IPS-18c (cell line): Measurements from ENCODE around the gene GDF10.

Experiments
- H3K4me3 ChIP-seq: 2 replicates; pipeline ENCODE4 v1.7.0; 2013; ENCODE audit warnings: low read depth, mild to moderate bottlenecking, low read length, moderate library complexity; ENCODE audit not compliant: insufficient read depth
- H3K9me3 ChIP-seq: one replicate; pipeline ENCODE4 v1.6.1; 2013; ENCODE audit warnings: mild to moderate bottlenecking, low read length, moderate library complexity; ENCODE audit not compliant: control insufficient read depth, insufficient read depth

GDF10 gene

DNA sequence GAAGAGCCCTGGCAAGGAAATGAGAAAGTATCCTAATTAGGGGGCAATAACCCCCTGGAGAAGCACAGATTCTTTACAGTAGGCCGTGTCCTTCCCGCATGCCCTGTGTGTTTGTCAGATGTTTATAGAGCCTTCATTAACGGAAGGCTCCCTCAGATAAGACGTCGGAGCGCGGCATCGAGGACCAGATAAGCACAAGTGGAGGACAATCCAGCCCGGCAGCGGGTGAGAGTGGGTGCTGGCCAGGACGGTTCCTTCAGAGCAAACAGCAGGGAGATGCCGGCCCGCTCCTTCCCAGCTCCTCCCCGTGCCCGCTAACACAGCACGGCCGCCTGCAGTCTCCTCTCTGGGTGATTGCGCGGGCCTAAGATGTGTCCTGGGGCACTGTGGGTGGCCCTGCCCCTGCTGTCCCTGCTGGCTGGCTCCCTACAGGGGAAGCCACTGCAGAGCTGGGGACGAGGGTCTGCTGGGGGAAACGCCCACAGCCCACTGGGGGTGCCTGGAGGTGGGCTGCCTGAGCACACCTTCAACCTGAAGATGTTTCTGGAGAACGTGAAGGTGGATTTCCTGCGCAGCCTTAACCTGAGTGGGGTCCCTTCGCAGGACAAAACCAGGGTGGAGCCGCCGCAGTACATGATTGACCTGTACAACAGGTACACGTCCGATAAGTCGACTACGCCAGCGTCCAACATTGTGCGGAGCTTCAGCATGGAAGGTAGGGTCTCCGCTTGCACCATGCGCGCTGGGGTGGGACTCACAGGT, 22.5 kb downstream of the GDF10 start, which contains the start of gene GDF2:
GDF2 (plus strand) TSS at position 155 of the 762 bp plus-strand sequence; CDS start at position 370, 215 bp downstream.
- no peaks in the 10 kb centered on the region for H3K9me3 ChIP-seq
- no peak within 1 kb of the TSS for H3K4me3 ChIP-seq

DNA sequence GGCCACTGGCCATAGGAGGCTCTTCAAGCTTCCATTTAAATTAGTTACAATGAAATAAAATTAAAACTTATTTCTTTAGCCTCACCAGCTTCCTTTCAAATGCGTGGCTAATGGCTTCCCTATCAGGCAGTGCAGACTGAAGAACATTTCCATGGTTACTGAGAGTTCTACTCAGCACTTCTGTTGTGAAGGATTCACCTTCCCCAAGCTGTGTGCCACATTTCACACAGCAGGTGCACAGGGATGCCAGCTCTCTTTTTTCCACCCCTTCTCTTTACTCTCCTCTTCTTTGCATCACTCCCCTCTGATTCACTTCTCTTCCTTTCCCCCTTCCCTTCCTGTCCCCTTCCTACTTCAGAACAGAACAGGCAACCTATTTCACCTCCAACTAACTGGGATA, 23.1 kb downstream of the GDF10 start:
- H3K9me3 ChIP-seq, result no peaks in the 10 kb centered on the region

DNA sequence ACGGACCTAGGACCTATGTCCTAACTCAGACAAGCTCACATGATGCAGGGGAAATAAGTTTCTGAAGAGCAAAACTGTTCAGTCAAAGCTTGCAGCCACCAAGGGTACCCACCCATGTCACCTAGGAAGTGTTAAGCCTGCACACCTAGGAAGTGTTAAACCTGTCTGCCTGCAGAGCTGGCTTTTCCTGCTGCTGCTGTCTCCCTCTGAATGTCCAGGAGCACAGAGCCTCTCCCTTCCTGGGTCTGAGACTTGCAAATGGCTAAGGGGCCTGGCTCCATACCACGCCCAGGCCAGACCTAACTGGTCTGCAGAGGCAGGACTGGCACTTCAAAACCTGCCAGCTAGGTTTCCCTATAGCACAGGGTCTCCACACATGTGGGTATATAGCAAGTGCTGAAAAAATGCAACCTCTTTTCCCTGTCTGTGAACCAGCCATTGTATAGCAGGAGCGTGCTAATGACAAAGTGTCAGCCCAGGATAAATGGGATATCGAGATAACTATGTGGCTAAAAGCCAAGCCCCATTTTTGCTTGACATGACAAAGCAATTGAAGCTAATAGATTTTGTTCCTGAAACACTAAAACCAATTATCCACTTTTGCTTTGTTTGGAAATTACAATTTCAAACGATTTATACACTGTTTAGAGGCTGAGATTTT, 23.8 kb downstream of the GDF10 start:
- no peaks in the 10 kb centered on the region for H3K9me3 ChIP-seq
- no peak overlapping the region for H3K4me3 ChIP-seq

More for the DNA sequence above, 23.1 kb downstream of the GDF10 start:
- no peak overlapping the region for H3K4me3 ChIP-seq

DNA sequence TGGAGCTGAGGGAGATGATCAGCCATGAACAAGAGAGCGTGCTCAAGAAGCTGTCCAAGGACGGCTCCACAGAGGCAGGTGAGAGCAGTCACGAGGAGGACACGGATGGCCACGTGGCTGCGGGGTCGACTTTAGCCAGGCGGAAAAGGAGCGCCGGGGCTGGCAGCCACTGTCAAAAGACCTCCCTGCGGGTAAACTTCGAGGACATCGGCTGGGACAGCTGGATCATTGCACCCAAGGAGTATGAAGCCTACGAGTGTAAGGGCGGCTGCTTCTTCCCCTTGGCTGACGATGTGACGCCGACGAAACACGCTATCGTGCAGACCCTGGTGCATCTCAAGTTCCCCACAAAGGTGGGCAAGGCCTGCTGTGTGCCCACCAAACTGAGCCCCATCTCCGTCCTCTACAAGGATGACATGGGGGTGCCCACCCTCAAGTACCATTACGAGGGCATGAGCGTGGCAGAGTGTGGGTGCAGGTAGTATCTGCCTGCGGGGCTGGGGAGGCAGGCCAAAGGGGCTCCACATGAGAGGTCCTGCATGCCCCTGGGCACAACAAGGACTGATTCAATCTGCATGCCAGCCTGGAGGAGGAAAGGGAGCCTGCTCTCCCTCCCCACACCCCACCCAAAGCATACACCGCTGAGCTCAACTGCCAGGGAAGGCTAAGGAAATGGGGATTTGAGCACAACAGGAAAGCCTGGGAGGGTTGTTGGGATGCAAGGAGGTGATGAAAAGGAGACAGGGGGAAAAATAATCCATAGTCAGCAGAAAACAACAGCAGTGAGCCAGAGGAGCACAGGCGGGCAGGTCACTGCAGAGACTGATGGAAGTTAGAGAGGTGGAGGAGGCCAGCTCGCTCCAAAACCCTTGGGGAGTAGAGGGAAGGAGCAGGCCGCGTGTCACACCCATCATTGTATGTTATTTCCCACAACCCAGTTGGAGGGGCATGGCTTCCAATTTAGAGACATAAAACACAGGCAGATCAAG, 25.6 kb downstream of the GDF10 start:
- Histone ChIP-seq H3K9me3 (no peaks in the 10 kb centered on the region), H3K4me3 (no peak overlapping the region)

DNA sequence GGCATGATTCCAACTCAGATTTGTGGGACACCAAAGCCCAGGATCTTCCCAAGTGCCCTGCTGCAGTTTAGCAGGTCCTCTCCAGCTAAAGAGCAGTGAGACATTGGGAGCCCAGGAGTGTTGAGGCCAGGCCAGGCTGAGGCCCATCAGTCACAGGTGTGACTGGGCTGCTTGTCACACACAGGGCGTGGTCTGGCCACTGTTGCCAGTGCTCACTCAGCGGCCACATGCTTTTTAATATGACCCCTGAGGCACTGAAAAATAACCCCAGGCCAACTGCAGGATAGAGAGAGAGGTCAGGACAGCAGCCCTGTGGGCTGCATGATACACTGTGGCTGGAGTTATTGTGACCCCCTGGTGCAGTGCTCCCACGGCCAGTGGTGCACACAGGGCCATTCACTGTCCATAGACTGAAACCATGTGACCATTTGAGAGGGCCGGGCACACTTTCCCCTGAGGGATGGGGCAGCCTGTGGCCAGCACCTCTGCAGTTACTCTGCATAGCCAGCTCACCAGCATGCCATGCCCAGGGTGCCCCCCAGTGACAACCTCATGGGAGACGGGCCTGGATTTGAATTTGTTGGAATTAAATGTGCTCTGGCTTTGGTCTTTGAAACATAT, 26.4 kb downstream of the GDF10 start:
- Histone ChIP-seq H3K4me3 (no peak overlapping the region), H3K9me3 (no peaks in the 10 kb centered on the region)

DNA sequence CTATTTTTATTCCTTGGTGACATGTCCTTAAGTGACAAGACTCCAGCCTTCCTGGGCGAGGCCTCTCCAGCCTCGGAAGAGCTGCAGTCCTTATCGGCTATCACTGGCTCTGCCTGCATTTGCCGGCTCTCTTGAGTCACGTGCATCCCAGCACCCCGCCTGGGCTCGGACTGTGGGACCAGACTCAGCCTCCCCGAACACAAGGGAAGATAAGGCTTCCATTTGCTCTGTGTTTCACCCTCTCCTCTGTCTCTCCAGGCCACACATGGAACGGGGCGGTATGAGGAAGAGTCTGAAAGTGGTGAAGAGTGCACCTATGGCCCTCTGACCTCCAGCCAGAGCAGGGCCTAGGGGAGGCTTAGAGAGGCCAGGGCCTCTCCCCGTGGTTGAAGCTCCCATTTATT, 26.9 kb downstream of the GDF10 start:
- H3K4me3 ChIP-seq, result no peak overlapping the region
- no peaks in the 10 kb centered on the region for H3K9me3 ChIP-seq

DNA sequence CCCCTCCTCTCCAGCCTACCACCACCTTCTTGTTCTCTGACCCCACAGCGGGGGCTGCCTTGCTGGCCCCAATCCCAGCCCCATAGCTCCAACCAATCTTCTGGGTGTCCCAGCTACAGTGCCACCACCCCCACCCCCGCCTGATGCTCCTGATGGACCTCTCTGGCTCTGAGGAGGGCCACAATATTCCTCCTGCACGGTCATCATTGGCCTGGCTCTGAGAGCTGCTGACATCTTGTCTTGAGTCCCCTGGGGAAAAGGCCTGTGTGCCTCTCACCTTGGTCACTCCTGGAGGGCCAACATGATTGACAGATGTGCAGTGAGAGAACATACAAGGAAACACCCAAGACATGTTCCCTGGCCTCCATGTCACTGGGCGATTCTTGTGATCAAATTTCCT, 29.9 kb downstream of the GDF10 start:
- Histone ChIP-seq H3K4me3 (no peak overlapping the region), H3K9me3 (no peaks in the 10 kb centered on the region)

DNA sequence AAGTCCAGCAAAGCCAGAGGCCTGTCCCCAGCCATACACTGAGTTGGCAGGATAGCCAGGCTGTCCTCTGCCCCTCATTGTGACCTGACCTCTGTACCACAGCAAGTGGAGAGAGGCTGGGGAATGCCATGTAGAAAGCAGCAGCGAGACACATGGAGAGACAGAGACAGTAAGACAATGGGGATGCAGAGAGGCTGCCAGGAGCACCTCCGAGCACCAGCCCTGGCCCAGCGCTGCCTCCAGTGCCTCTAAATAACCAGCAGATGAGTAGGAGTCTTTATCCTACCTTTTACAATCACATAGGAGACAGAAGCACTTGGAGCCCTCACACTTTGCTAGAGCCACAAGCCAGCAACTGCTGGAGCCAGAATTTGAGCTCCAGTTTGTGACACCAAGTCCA, 30.4 kb downstream of the GDF10 start:
- H3K4me3 ChIP-seq, result no peak overlapping the region
- H3K9me3 ChIP-seq, result no peaks in the 10 kb centered on the region

DNA sequence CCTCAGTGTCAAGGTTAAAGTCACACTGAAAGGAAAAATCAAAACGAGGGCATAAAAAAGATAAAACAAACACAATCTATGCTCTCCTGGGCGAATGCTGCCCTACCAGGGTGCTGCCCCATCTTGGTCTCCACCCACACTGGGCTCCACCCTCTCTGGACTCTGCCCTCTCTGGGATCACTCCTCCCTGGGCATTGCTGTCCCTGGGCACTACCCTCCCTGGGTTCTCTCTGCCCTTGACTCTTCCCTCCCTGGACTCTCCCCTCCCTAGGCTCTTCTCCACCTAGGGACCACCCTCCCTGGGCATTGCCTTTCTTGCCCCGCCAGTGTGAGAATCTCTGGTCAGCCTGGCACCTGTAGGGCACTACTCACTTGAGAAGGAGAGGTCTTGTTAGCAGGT, 30.8 kb downstream of the GDF10 start:
- Histone ChIP-seq H3K9me3 (no peaks in the 10 kb centered on the region), H3K4me3 (no peak overlapping the region)

DNA sequence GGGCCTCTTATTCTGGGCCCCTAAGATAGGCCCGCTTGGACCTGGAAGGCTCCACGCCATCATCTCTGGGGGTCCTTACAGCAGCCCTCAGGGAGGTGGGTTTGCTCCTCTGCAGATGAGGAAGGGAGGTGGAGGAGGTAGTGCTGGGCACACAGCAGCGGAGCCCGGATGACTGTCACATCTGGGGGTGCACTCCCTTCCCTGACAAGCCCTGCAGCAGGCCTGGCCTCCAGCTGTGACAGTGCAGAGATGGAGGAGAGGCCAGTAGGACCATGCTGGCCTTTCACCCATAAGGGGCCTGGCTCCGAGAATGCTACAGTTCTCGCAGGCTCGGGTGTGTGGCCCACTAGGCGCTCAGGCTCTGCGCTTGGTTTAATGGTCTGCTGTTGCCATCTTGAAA, 31.5 kb downstream of the GDF10 start:
- no peaks in the 10 kb centered on the region for H3K9me3 ChIP-seq
- H3K4me3 ChIP-seq, result no peak overlapping the region

DNA sequence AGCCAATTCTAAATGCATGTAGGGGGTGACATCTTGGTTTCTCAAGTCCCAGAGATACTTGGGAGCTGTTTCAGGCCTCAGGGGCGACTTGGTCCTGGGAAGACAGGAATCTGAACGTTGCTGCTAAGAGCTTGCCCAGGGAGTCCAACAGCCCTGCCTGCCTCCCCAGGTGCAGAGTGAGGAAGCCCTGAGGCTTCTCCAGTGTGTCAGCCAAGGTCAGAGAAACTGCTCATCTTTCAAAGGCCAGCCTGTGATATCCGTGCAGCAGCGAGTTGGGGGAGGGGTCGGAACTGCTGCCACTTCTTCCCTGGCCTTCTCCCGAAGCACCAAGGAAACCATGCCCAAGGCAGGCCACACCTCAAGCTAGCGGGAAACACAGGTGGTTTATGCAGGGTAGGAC, 32.0 kb downstream of the GDF10 start:
- Histone ChIP-seq H3K4me3 (no peak overlapping the region), H3K9me3 (no peaks in the 10 kb centered on the region)

DNA sequence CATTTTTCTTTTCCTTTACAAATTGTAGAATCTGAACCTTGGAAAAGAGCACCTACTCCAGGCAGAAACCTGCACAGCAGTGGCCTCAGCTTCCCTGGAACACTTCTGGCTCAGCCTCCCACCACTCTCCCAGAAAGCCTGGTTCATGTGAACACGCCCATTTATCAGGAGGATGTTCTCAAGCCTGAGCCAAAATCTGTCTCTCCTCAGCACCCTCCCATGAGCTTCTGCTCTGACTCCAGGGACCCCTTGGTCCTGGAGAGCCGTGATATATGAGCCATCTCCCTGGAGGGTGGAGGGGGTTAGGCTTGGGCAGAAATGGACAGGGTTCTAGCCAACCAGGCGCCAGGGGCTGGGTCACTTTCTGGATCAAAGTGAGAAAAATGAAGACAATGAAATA, 32.4 kb downstream of the GDF10 start:
- Histone ChIP-seq H3K4me3 (no peak overlapping the region), H3K9me3 (no peaks in the 10 kb centered on the region)

DNA sequence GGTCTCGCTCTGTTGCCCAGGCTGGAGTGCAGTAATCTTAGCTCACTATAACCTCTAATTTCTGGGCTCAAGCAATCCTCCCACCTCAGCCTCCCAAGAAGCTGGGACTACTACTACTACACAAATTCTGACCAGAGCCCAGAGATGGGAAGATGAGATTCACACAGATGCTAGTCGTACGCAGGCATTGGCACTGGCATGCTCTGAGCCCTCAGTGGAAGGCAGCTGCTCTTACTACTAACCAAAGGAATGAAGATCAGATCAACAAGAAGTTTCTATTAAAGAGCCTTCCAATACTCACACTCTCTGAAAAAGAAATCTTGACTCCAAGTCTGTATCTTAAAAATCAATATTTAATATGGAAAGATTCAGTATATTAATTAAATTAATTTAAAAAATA, 32.9 kb downstream of the GDF10 start:
- no peak overlapping the region for H3K4me3 ChIP-seq
- no peaks in the 10 kb centered on the region for H3K9me3 ChIP-seq

DNA sequence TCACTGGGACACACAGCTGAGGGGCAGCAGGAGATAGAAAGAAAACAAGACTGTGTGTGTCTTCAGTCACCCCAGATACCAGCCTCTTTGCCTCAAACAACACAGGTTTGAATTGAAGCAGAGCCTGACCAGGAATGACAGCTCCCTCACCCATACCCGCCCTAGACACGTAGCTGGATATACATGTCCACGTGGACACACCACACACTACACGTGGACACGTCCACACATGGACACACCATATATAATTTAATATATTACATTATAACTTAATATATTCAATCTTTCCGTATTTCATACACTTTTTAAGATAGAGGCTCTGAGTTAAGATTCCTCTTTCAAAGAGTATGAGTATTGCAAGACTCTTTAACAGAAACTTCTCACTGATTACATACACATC, 33.5 kb downstream of the GDF10 start:
- no peaks in the 10 kb centered on the region for H3K9me3 ChIP-seq
- no peak overlapping the region for H3K4me3 ChIP-seq

DNA sequence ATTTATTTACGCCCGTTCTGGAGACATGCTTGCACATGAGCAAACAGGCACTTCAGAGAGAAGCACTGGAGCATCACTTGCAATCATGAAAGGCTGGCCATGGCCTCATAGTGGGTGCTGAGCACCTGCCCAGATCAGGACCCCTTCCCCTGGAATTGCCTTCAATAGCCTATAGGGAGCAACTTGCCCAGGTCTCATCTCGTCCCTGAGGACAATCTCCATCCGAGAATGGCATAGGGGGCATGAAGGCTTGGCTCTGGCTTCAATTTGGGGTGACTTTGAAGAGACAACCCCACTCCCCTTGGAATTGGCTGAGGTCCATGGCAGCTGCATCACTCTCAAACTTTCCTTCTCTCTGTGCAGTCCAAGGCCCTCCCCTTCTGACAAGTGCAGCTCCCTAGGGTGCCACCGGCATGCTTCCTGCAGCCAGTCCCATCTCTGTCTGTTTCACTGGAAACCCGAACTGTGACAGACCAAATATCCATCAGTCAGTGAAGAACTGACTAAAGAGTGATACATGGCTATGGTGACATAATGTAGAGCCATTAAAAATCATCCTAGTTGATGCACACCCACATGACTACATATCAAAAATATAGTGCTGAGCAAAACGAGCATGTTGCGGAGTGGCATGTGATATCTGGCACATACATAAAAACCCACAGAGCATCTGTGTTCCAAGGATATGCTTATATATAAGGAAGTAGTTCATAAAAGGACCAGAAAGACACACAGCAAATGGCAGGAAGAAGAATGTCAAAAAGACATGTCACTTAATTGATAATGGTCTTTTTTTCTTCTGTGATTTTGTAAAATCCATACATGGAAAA, 34.7 kb downstream of the GDF10 start:
- Histone ChIP-seq H3K9me3 (no peaks in the 10 kb centered on the region), H3K4me3 (no peak overlapping the region)

DNA sequence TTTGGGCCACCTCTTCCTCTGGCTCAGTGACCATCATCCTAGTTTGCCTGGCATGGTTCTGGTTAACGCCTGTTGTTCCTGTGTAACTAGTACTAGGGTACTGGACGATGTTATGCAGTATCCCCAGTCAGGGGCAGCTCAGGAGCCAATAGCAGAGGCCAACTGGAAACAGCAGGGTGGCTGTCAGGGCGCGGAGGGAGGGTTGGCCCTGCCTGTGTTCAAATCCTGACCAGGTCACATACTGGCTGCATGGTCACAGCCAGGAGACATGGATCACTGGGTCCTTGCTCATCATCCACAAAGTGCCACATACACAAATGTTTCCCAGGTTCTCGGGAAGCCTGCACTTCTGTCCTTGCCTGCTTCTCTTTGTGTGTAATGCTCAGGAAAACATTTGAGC, 35.9 kb downstream of the GDF10 start:
- H3K9me3 ChIP-seq, result no peaks in the 10 kb centered on the region
- H3K4me3 ChIP-seq, result no peak overlapping the region
